Hypothalamus (tissue), 51 donors: ENCODE results near the gene CLDN22.

Experiments used
- DNase-seq, 51 donors: peaks; one replicate each; lab custom pipeline; 2025; lab: John Stamatoyannopoulos, UW

CLDN22 gene

GRCh38 chr4:183286590-183287308 lies 33.3 kb downstream of the CLDN22 start:
- no peak for DNase-seq

- DNase-seq: no peak
These were observed 34.2 kb downstream of the CLDN22 start for GRCh38 chr4:183285886-183286285.

GRCh38 chr4:183284965-183285364 lies 35.1 kb downstream of the CLDN22 start:
- DNase-seq: no peak

GRCh38 chr4:183284258-183284785 lies 35.8 kb downstream of the CLDN22 start:
- no peak for DNase-seq

- no peak for DNase-seq
These were observed 44.0 kb downstream of the CLDN22 start for GRCh38 chr4:183276106-183276505.

GRCh38 chr4:183272384-183272783 lies 47.7 kb downstream of the CLDN22 start:
- no peak for DNase-seq

GRCh38 chr4:183268556-183268955 lies 51.5 kb downstream of the CLDN22 start:
- no peak for DNase-seq
